AG10803 (cell line): ENCODE measurements around the gene MET.

ENCODE experiments used
- DNase-seq: peaks from one replicate; pipeline ENCODE4 v3.0.0; 2010; ENCODE audit warnings: low read depth
- H3K4me3 ChIP-seq: 2 replicates; pipeline ENCODE4 v1.5.1; 2011; ENCODE audit warnings: mild to moderate bottlenecking, low read length, control low read depth
- TF ChIP-seq, protein P1 (sequence below): conservative IDR thresholded peaks from 2 replicates; pipeline ENCODE4 v1.5.1; 2011; ENCODE audit warnings: mild to moderate bottlenecking, low read length, control low read depth, inconsistent platforms

The MET gene

DNA sequence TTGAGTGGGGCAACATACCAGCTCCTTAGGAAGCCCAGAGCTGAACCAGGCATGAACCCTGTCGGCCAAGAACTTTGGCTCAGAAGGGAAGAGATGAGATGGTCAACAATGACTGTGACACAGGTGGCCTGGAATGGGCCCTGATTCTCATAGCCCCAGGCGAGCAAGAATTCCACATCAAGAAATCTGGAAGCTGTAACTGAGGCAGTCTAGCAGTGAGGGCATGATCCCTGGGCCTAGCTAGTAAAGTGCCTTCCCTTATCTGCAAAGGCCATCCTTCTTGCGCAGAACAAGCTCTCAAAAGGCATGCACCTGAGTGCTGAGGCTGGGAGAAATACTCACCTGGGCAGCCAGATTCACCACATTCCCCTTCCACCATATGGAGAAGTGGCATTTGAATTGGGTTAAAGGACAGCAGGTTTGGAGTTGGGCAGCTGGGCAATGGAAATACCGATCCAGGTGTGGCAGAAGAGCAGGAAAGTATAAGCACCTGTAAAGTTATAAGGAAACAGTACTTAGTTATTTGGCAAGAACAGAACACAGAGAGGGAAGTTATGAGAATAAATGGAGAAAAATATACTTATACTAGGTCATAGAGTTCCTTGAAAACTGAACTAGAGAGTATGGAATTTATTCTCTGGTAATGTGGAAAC lies 111.8 kb downstream of the MET start:
- TF ChIP-seq, protein P1, sequence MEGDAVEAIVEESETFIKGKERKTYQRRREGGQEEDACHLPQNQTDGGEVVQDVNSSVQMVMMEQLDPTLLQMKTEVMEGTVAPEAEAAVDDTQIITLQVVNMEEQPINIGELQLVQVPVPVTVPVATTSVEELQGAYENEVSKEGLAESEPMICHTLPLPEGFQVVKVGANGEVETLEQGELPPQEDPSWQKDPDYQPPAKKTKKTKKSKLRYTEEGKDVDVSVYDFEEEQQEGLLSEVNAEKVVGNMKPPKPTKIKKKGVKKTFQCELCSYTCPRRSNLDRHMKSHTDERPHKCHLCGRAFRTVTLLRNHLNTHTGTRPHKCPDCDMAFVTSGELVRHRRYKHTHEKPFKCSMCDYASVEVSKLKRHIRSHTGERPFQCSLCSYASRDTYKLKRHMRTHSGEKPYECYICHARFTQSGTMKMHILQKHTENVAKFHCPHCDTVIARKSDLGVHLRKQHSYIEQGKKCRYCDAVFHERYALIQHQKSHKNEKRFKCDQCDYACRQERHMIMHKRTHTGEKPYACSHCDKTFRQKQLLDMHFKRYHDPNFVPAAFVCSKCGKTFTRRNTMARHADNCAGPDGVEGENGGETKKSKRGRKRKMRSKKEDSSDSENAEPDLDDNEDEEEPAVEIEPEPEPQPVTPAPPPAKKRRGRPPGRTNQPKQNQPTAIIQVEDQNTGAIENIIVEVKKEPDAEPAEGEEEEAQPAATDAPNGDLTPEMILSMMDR: no peak
- H3K4me3 ChIP-seq: no peak overlapping the region
- no peak for DNase-seq

DNA sequence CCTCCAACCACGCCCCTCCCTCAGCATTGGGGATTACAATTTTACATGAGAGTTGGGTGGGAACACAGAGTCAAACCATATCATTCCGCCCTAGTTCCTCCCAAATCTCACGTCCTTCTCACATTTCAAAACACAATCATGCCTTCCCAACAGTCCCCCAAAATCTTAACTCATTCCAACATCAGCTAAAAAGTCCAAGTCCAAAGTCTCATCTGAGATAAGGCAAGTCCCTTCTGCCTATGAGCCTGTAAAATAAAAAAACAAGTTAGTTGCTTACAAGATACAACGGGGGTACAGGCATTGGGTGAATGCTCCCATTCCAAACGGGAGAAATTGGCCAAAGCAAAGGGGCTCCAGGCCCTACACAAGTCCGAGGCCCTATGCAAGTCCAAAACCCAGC lies 112.7 kb downstream of the MET start:
- no peak overlapping the region for H3K4me3 ChIP-seq
- TF ChIP-seq, protein P1: no peak
- DNase-seq: no peak

DNA sequence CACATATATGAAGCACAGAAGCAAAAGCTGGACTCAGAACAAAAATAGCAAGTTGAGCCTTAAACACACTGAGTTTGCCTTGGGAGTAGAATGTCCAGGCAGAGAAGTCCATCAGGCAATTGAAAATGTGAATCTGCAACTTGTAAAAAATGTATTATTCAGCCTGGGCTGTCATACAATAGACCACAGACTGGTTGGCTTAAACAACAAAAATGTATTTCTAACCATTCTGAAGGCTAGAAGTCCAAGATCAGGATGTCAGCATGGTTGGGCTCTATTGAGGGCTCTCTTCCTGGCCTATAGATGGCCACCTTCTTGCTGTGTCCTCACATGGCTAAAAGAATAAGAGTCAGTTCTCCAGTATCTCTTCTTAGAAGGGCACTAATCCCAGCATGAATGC lies 113.8 kb downstream of the MET start:
- no peak overlapping the region for H3K4me3 ChIP-seq
- peak; percentile 68 for DNase-seq
- TF ChIP-seq, protein P1: no peak

DNA sequence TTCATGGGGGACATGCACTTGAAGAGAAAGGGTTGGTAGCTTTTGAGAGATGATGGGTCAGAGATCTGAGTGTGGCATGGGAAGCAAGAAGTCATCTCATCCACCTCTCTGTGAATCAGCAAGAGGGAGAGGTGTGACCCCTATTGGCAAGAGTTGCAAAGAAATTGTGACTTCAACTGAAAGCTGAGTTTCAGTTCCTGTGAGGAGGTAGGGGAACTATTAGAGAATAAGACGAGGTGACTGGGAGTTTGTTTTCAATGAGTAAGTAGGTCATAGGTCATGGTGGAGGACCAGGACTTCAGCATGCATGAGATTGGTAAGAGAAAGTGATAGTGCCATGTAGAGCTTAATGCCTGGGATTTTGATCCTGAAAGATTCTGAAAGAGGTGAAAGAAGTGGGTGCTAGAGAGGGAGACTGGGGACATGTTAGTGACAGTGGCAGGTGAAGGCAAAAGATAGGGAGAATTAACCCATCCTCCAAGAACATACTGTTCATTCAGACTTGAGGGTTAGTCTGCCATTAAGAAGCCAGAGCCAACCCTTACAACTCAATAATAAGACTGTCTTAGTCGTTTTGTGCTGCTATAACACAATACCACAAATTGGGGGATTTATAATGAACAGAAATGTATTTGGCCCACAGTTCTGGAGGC lies 114.9 kb downstream of the MET start:
- TF ChIP-seq, protein P1: peak; percentile 17; the same call in 1 of the 2 replicates
- no peak for DNase-seq
- no peak overlapping the region for H3K4me3 ChIP-seq

DNA sequence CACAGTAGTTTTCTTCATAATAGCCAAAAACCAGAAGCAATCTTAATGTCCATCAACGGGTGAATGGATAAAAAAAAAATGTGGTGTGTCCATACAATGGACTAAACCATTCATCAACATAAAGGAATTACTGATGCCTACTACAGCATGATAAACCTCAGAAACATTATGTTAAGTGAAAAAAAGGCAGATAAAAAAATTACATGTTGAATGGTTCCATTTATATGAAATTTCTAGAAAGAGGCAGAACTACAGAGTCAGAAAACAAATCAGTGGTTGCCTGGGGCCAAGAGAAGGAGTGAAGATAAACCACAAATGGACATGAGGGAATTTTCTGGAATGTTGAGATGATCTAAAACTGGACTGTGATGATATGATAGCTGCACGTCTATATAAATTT lies 115.9 kb downstream of the MET start:
- TF ChIP-seq, protein P1: no peak
- DNase-seq: no peak
- H3K4me3 ChIP-seq: no peak overlapping the region

DNA sequence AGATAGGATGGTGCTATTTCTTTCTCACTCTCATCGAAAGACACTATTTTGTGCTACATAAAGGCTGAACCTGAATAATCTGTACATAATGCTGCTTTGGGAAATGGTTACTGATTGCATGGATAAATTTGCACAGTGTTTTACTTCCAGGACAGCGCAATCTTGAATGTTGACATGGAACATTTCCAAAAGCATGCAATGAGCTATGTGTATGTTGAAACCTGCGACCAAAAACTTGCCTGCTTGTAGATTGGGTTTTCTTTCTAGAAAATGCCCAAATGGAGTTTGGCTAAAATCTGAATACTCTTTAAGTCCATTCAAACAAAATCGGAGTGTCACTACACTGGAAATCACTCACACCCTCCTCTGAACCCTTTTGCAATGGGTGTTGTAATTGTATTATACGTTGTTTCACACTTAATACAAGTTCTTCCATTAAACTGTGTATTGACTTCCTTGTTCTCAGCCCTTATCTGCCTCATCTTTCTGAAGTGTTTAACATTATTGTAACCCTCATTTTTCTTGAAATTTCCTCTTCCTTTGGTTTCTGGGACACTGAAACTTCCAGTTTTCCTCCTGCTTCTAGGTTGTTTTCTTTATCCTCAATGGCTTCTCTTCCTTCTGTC lies 116.7 kb downstream of the MET start:
- DNase-seq: no peak
- H3K4me3 ChIP-seq: no peak overlapping the region
- TF ChIP-seq, protein P1: no peak

DNA sequence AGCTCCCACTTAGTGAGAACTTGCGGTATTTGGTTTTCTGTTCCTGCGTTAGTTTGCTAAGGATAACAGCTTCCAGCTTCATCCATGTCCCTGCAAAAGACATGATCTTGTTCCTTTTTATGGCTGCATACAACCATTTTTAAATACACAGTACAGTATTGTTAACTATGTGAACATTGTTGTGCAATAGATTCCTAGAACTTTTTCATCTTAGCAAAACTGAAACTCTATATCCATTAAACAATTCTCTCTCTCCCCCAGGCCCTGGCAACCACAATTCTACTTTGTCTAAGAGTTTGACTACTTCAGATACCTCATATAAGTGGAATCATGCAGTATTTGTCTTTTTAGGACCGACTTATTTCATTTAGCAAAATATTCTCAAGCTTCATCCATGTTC lies 118.0 kb downstream of the MET start:
- no peak overlapping the region for H3K4me3 ChIP-seq
- TF ChIP-seq, protein P1: no peak
- no peak for DNase-seq
